GM21360 (cell line): Measurements from ENCODE around the gene NFKBIB.

Experiments used
- ATAC-seq: cut with Tn5 transposase; IDR thresholded peaks from one replicate; pipeline ENCODE4 v1.9.1; 2021; ENCODE audit warnings: mild to moderate bottlenecking, moderate library complexity; ENCODE audit not compliant: unreplicated experiment

Gene NFKBIB

GRCh38 chr19:38952395-38953165 is 52.8 kb downstream of the NFKBIB start:
- no peak for ATAC-seq

- ATAC-seq, result no peak
Measured at GRCh38 chr19:38953677-38954076, 53.9 kb downstream of the NFKBIB start.

- no peak for ATAC-seq
Measured at GRCh38 chr19:38956264-38956663, 56.5 kb downstream of the NFKBIB start.

- no peak for ATAC-seq
Measured at GRCh38 chr19:38958301-38958700, 58.5 kb downstream of the NFKBIB start.
